ENCODE results near the gene MICAL2. TPM values are rescaled to one million over a fixed set of nuclear protein-coding genes. Genes with fewer than 3 reads are reported as not detected.

MICAL2 gene
- total RNA-seq, 1 donor from 2014 or later: 21.7 TPM

DNA sequence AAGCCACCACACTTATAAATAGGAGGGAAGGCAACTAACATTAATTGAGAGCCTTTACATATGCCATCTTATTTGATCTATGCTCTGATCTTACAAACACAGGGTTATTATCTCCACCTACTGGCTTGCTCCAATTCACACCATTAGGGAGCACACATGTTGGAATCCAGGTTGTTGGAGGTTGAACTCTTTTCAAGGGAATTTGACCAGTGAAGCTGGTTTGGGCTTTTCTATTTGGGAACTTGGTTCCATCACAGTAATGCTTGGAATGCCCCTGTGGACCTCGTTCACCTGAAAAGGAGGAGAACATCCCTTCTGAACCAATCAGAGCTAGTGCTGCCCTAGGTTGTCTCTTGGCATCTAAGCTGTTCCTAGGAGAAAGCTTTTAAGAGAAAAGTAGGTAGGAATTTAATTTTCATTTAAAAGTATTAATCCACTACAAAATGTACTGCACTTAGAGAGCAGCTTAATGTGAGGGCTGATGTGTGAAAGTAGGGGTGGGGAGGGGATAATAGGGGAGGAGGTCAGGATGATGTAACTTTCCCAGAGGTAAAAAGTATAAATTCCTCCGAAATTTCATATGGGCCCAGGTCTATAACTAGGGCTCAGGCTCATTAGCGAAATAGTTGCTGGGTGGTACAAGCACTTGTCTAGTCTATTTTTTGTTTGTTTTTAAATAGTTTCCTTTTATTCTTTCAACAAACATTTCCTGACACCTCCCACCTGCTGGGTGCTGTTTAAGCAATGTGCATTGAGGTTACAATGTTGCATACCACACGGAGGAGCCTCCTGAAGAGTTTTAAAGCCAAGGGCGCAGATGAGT lies 7.6 kb upstream of the MICAL2 start:
- Mint-ChIP-seq H3K9me3 (ENCODE audit: unreplicated experiment) (no peaks in the 10 kb centered on the region), H3K4me3 (ENCODE audit: unreplicated experiment) (no peak overlapping the region), H3K27me3 (ENCODE audit: unreplicated experiment) (peaks cover 7% of the 10 kb centered on the region), H3K4me1 (ENCODE audit: unreplicated experiment) (peaks cover 10% of the 10 kb centered on the region), H3K36me3 (ENCODE audit: low read depth, unreplicated experiment) (no peaks in the 10 kb centered on the region), H3K27ac (ENCODE audit: unreplicated experiment) (no peak overlapping the region)
- TF ChIP-seq CTCF (IDR thresholded peaks at IDR 0.05; ENCODE audit: unreplicated experiment): no peak
- DNase-seq (ENCODE audit: low spot score): no peak

DNA sequence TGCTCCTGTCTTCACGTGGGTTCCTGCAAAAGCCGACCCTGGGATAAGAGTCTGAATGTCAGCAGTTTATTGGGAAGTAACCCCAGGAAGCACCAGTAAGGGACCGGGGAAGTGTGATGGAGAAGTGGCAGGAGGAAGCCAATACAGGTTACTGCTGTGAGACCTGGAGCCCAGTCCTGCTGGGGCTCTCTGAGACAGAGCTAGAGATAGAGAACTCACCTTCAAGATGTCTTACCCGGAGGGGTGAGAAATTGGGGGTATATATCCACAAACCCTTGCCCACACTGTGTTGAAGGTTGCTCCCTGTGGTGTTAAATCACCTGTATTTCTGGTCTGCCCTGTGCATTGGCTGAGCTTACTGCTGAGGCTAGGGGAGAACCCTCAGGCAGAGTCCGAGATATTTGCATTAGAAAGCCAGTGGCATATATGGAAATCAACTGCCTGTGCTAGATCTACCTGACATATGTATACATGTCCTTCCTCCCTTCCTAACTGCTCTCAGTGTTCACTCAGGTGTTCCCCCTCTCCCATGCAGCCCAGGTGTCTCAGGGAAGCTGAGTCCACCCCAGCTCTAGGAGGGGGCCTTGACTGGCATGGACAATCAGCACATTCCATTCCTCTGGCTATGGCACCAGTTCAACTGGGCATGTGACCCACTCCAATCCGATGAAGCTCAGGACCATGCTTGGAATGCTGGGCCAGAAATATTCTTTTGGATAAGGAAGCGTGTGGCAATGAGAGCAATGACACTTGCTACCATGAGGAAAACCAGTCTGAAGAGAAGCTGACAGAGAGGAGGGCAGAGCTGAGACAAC lies 6.8 kb upstream of the MICAL2 start:
- Mint-ChIP-seq H3K4me3 (ENCODE audit: unreplicated experiment) (no peak overlapping the region), H3K9me3 (ENCODE audit: unreplicated experiment) (no peaks in the 10 kb centered on the region), H3K27me3 (ENCODE audit: unreplicated experiment) (peaks cover 10% of the 10 kb centered on the region), H3K36me3 (ENCODE audit: low read depth, unreplicated experiment) (no peaks in the 10 kb centered on the region), H3K27ac (ENCODE audit: unreplicated experiment) (no peak overlapping the region), H3K4me1 (ENCODE audit: unreplicated experiment) (peaks cover 10% of the 10 kb centered on the region)
- DNase-seq (ENCODE audit: low spot score): no peak
- TF ChIP-seq CTCF (IDR thresholded peaks at IDR 0.05; ENCODE audit: unreplicated experiment): no peak

DNA sequence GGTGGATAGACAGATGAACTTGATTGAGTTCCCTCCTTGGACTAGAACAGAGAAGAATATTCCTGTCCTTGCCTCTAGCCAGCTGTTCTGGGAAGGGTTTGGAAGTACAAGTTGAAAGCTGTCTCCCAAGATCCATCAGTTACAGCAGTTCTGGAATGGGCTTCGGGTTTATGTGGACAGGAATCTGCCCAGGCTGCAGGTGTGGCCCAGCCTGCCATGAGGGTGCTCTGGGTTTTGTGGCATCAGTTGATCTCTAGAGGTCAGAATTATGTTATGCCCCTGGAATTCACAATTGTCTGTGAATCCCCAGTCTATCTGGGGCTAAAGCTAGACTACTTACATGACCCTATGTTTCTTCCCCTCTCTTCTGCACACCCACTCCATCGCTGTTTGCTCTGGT lies 4.9 kb upstream of the MICAL2 start:
- no peak for TF ChIP-seq CTCF (IDR thresholded peaks at IDR 0.05; ENCODE audit: unreplicated experiment)
- no peaks in the 10 kb centered on the region for H3K9me3 Mint-ChIP-seq (ENCODE audit: unreplicated experiment)
- H3K27ac Mint-ChIP-seq (ENCODE audit: unreplicated experiment): no peak overlapping the region
- peaks cover 5% of the 10 kb centered on the region for H3K36me3 Mint-ChIP-seq (ENCODE audit: low read depth, unreplicated experiment)
- H3K4me3 Mint-ChIP-seq (ENCODE audit: unreplicated experiment): no peak overlapping the region
- H3K27me3 Mint-ChIP-seq (ENCODE audit: unreplicated experiment): peaks cover 12% of the 10 kb centered on the region
- peaks cover 17% of the 10 kb centered on the region for H3K4me1 Mint-ChIP-seq (ENCODE audit: unreplicated experiment)
- DNase-seq (ENCODE audit: low spot score): no peak

- H3K27ac Mint-ChIP-seq (ENCODE audit: unreplicated experiment): no peak overlapping the region
- H3K4me3 Mint-ChIP-seq (ENCODE audit: unreplicated experiment): no peak overlapping the region
- H3K9me3 Mint-ChIP-seq (ENCODE audit: unreplicated experiment): no peaks in the 10 kb centered on the region
- DNase-seq (ENCODE audit: low spot score): no peak
- peaks cover 12% of the 10 kb centered on the region for H3K27me3 Mint-ChIP-seq (ENCODE audit: unreplicated experiment)
- H3K36me3 Mint-ChIP-seq (ENCODE audit: low read depth, unreplicated experiment): peaks cover 5% of the 10 kb centered on the region
- peaks cover 17% of the 10 kb centered on the region for H3K4me1 Mint-ChIP-seq (ENCODE audit: unreplicated experiment)
- no peak for TF ChIP-seq CTCF (IDR thresholded peaks at IDR 0.05; ENCODE audit: unreplicated experiment)
These were observed 4.3 kb upstream of the MICAL2 start for GRCh38 chr11:12106101-12106500.

DNA sequence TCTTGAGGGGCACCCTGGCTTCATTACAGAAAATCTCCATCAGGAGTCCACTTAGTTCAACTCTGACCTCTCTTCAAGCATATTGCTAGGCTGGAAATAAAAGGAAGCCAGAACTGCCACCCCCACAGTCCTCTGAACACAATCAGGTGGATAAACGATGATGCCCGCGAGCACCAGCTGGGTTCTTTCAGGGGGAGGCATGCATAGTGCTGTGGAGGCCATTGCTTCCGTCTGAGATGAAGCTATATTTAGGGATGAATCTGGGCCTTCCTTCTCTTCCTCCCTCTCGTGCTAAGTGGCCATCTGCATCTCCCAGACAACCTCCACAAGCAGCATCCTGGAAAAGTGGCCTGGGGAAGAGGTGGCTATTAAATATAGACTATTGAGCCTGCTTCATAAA lies 3.9 kb upstream of the MICAL2 start:
- Mint-ChIP-seq H3K27me3 (ENCODE audit: unreplicated experiment) (peaks cover 12% of the 10 kb centered on the region), H3K4me1 (ENCODE audit: unreplicated experiment) (peaks cover 19% of the 10 kb centered on the region), H3K36me3 (ENCODE audit: low read depth, unreplicated experiment) (peaks cover 5% of the 10 kb centered on the region), H3K4me3 (ENCODE audit: unreplicated experiment) (no peak overlapping the region), H3K27ac (ENCODE audit: unreplicated experiment) (no peak overlapping the region), H3K9me3 (ENCODE audit: unreplicated experiment) (no peaks in the 10 kb centered on the region)
- DNase-seq (ENCODE audit: low spot score): no peak
- TF ChIP-seq CTCF (IDR thresholded peaks at IDR 0.05; ENCODE audit: unreplicated experiment): no peak
